Heart right ventricle (tissue), 16 donors: Measurements from ENCODE around the gene GID8. TPM values are rescaled to one million over a fixed set of nuclear protein-coding genes. Genes with fewer than 3 reads are reported as not detected.

ENCODE experiments used
- ATAC-seq, 8 donors: fragments of 200-7000 bp; cut with Tn5 transposase; one replicate each; pipeline ENCODE4 v1.9.1; 2020; ENCODE audit warnings: mild to moderate bottlenecking in 8 of 8, moderate library complexity in 8 of 8, moderate number of reproducible peaks in 1 of 8
- DNase-seq, 2 donors: peaks; one replicate each; pipeline ENCODE4 v3.0.0-alpha.2; 2020
- H3K27ac ChIP-seq, 10 donors: fragments of 200-600 bp; sonication (generic) in 2 of 10; one replicate each; pipeline versions ENCODE4 v1.5.0 to v1.8.0; 2020 to 2022; ENCODE audit warnings: mild to moderate bottlenecking in 3 of 10
- H3K27me3 ChIP-seq, 7 donors: fragments of 200-600 bp; one replicate each; pipeline ENCODE4 v1.8.0; 2021 to 2022; ENCODE audit warnings: mild to moderate bottlenecking in 2 of 7
- H3K36me3 ChIP-seq, 9 donors: fragments of 200-600 bp; sonication (generic) in 1 of 9; one replicate each; pipeline versions ENCODE4 v1.5.0 to v1.8.0; 2020 to 2022; ENCODE audit warnings: mild to moderate bottlenecking in 2 of 9
- H3K4me1 ChIP-seq, 9 donors: fragments of 200-600 bp; sonication (generic) in 1 of 9; one replicate each; pipeline versions ENCODE4 v1.5.0 to v1.8.0; 2020 to 2022; ENCODE audit warnings: mild to moderate bottlenecking in 4 of 9
- H3K4me3 ChIP-seq, 10 donors: fragments of 200-600 bp; sonication (generic) in 2 of 10; one replicate each; pipeline versions ENCODE4 v1.5.0 to v1.8.0; 2020 to 2022; ENCODE audit warnings: mild to moderate bottlenecking in 7 of 10, moderate library complexity in 2 of 10
- H3K9me3 ChIP-seq, 11 donors: fragments of 200-600 bp in 10 of 11; sonication (generic) in 2 of 11; one replicate each; pipeline versions ENCODE4 v1.5.0 to v1.8.0; 2013 to 2022; ENCODE audit warnings: mild to moderate bottlenecking in 2 of 11, control low read depth in 1 of 11, moderate library complexity in 1 of 11
- CTCF ChIP-seq, 9 donors: fragments of 200-600 bp; sonication (generic) in 2 of 9; IDR thresholded peaks; one replicate each; pipeline versions ENCODE4 v1.5.0 to v1.8.0; 2021 to 2022; ENCODE audit warnings: antibody characterized with exemption in 9 of 9, mild to moderate bottlenecking in 5 of 9, moderate library complexity in 1 of 9
- WGBS, 2 donors: extraction: QIAGEN DNeasy Blood & Tissue Kit; methylation state at CpG; one replicate each; pipeline ENCODE4 v1.1.7; 2013; ENCODE audit warnings: inconsistent platforms in 1 of 2; 5-methylcytosine and 5-hydroxymethylcytosine counted together
- intact Hi-C, 10 donors: fragments of 100-400 bp; cut with DNase I; formaldehyde crosslinking; loops; one replicate each; pipeline versions ENCODE4 v1.11.1 to v1.14.2; 2022
- polyA plus RNA-seq, 2 donors: library from polyadenylated mRNA; stranded (reverse); fragments of 200-250 nt; gene quantifications; one replicate each; pipeline ENCODE4 v1.2.3, GENCODE V29; 2013
- total RNA-seq, 10 donors: library from RNA; stranded (reverse); fragmentation: NEBNext Ultra II Directional in 3 of 10; extraction: Animal tissue kit (Norgen Biotek cat#: 25700) in 3 of 10; gene quantifications; one replicate each; pipeline versions ENCODE4 v1.2.1 to v1.2.4, GENCODE V29; 2021 to 2023
- donor health status: Arrhythmogenic right ventricular cardiomyopathy.
- donor health status: ischemic (EF 13 %, LVEDD 7.1; RV severe dilation, severe dysfunction).
- donor health status: healthy with polysubstance abuse.
- donor health status: DM: no; HTN: yes; CAD: no.
- donor health status: DM: no; HTN: no; CAD: no.
- donor health status: ischemic (EF 25% LVEDD 6.9; RV normal size, moderate dysfunction).
- donor health status: ischemic (EF 25% LVEDD 5.7; RV mildly dilated, moderate dysfunction).
- donor health status: healthy.
- donor health status: DM: yes; HTN: yes; CAD: no.
- donor health status: Ischemic cardiomyopathy.
- donor health status: ischemic (EF 35%, LVEDD 5.7; RV mildly dilated, moderate dysfunction).
- donor health status: nonischemic (EF 11% LVEDD 7.7; RV severe dilation, severe dysfunction).
- donor health status: DM: yes; HTN: yes; CAD: no.
- donor health status: PGD.
- donor health status: ischemic (EF 29% LVEDD 5.4; RV normal size, mild dysfunction).
- donor health status: nonischemic (EF 23%, LVEDD 6.1; RV moderate dilation, normal function).

Gene GID8
- total and polyA plus RNA-seq, 12 donors, result 7.0 to 19.9 (median 16.4) TPM

GRCh38 chr20:62969939-62970306 is 32.0 kb downstream of the GID8 start:
- Histone ChIP-seq H3K27ac (no peak overlapping the region), H3K4me3 (no peak overlapping the region), H3K27me3 (peaks cover 8 to 55% (median 41%) of the 10 kb centered on the region in 7 donors), H3K9me3 (no peaks in the 10 kb centered on the region), H3K4me1 (peaks cover 0 to 12% (median 8%) of the 10 kb centered on the region in 9 donors), H3K36me3 (peaks cover 0 to 2% (median 0%) of the 10 kb centered on the region in 9 donors)
- no peak for ATAC-seq
- no peak for DNase-seq
- no peak for TF ChIP-seq CTCF (IDR thresholded peaks at IDR 0.05)
- 75% methylated on average over 8 of the region's 8 CpGs for WGBS, 2 donors
- intact Hi-C loops, result no loop called here

GRCh38 chr20:62970307-62971210 is 32.6 kb downstream of the GID8 start:
- no peak for ATAC-seq
- Histone ChIP-seq H3K4me1 (peaks cover 0 to 12% (median 8%) of the 10 kb centered on the region in 9 donors), H3K27me3 (peaks cover 8 to 62% (median 47%) of the 10 kb centered on the region in 7 donors), H3K27ac (no peak overlapping the region), H3K36me3 (no peaks in the 10 kb centered on the region), H3K9me3 (no peaks in the 10 kb centered on the region), H3K4me3 (no peak overlapping the region)
- intact Hi-C loops, result no loop called here
- DNase-seq, result no peak
- TF ChIP-seq CTCF (IDR thresholded peaks at IDR 0.05), result no peak
- WGBS, 2 donors, result 65 to 68% methylated on average over 33 of the region's 33 CpGs

- peaks cover 8 to 70% (median 55%) of the 10 kb centered on the region in 7 donors for H3K27me3 ChIP-seq
Observed at GRCh38 chr20:62971211-62971949, 33.4 kb downstream of the GID8 start.

More at GRCh38 chr20:62971211-62971949, 33.4 kb downstream of the GID8 start:
- peaks cover 0 to 12% (median 8%) of the 10 kb centered on the region in 9 donors for H3K4me1 ChIP-seq
- WGBS, 2 donors, result 64 to 79% methylated on average over 10 of the region's 10 CpGs
- intact Hi-C loops, result no loop called here
- no peak overlapping the region for H3K4me3 ChIP-seq
- no peak for ATAC-seq
- H3K9me3 ChIP-seq, result no peaks in the 10 kb centered on the region
- no peak for TF ChIP-seq CTCF (IDR thresholded peaks at IDR 0.05)
- H3K27ac ChIP-seq, result no peak overlapping the region
- DNase-seq, result no peak
- no peaks in the 10 kb centered on the region for H3K36me3 ChIP-seq
